Effector memory CD8-positive, alpha-beta T cell (primary cell): ENCODE data around the gene ANKRA2.
"Not testable (repeated sequence)": the region's sequence is repeated elsewhere in the genome, so short reads cannot be mapped to it uniquely, and the experiment has no call there.

ENCODE experiments used
- ATAC-seq: fragments of 150-1000 bp; cut with Tn5 transposase; replicated peaks from 2 replicates; pipeline ENCODE4 v1.10.0; 2021; ENCODE audit warnings: mild to moderate bottlenecking, moderate library complexity
- DNase-seq, 3 experiments: peaks; one replicate each; pipeline ENCODE4 v3.0.0; 2021
- H3K27ac Mint-ChIP-seq, 2 donors: one replicate each; pipeline ENCODE4 v1.8.0; 2022; ENCODE audit warnings: mild to moderate bottlenecking in 2 of 2, mixed read lengths in 2 of 2, moderate library complexity in 2 of 2
- H3K27me3 Mint-ChIP-seq, 2 donors: one replicate each; pipeline ENCODE4 v1.8.0; 2022; ENCODE audit warnings: mixed read lengths in 2 of 2
- H3K36me3 Mint-ChIP-seq: one replicate; pipeline ENCODE4 v1.8.0; 2022; ENCODE audit warnings: mild to moderate bottlenecking, moderate library complexity, mixed read lengths; ENCODE audit not compliant: insufficient read depth
- H3K4me1 Mint-ChIP-seq, 2 donors: one replicate each; pipeline ENCODE4 v1.8.0; 2022; ENCODE audit warnings: low read depth in 2 of 2, mixed read lengths in 2 of 2
- H3K4me3 Mint-ChIP-seq, 2 donors: one replicate each; pipeline ENCODE4 v1.8.0; 2022; ENCODE audit warnings: mild to moderate bottlenecking in 2 of 2, mixed read lengths in 2 of 2, moderate library complexity in 2 of 2
- H3K9me3 Mint-ChIP-seq, 2 donors: one replicate each; pipeline ENCODE4 v1.8.0; 2022; ENCODE audit warnings: mixed read lengths in 2 of 2

Gene ANKRA2

GRCh38 chr5:73508521-73508920 is 56.9 kb downstream of the ANKRA2 start:
- H3K36me3 Mint-ChIP-seq: peaks cover 32% of the 10 kb centered on the region
- H3K4me3 Mint-ChIP-seq, H3K27ac Mint-ChIP-seq, H3K4me1 Mint-ChIP-seq, DNase-seq, H3K9me3 Mint-ChIP-seq, H3K27me3 Mint-ChIP-seq: not testable (repeated sequence)
- ATAC-seq: peak; percentile 89

- H3K36me3 Mint-ChIP-seq: peaks cover 47% of the 10 kb centered on the region
- H3K27ac Mint-ChIP-seq: no peak overlapping the region
- DNase-seq: no peak
These were observed 58.4 kb downstream of the ANKRA2 start for GRCh38 chr5:73507062-73507461.

GRCh38 chr5:73506459-73506955 is 58.9 kb downstream of the ANKRA2 start:
- H3K27ac Mint-ChIP-seq: no peak overlapping the region
- H3K4me1 Mint-ChIP-seq: peaks cover 2 to 5% of the 10 kb centered on the region in 2 donors
- H3K4me3 Mint-ChIP-seq: no peak overlapping the region
- no peaks in the 10 kb centered on the region for H3K27me3 Mint-ChIP-seq
- ATAC-seq (no peak), DNase-seq (no peak)
- peaks cover 52% of the 10 kb centered on the region for H3K36me3 Mint-ChIP-seq
- no peaks in the 10 kb centered on the region for H3K9me3 Mint-ChIP-seq

More at GRCh38 chr5:73507062-73507461, 58.4 kb downstream of the ANKRA2 start:
- H3K4me3 Mint-ChIP-seq: no peak overlapping the region
- H3K27me3 Mint-ChIP-seq: no peaks in the 10 kb centered on the region
- peaks cover 2 to 5% of the 10 kb centered on the region in 2 donors for H3K4me1 Mint-ChIP-seq
- no peak for ATAC-seq
- H3K9me3 Mint-ChIP-seq: no peaks in the 10 kb centered on the region
